ENCODE data around the gene CALML4.
A peak's percentile ranks its signal among the peaks of the same experiment; 100 is the strongest.

CALML4 gene

GRCh38 chr15:68200016-68200861 is 4.9 kb downstream of the CALML4 start:
- H2BK5ac ChIP-seq (ENCODE audit: low read length) = no peak overlapping the region
- no peaks in the 10 kb centered on the region for H3K27me3 ChIP-seq (ENCODE audit: insufficient read depth, low read length, poor library complexity)
- H3K79me1 ChIP-seq (ENCODE audit: low read length) = peaks cover 7% of the 10 kb centered on the region
- H2AK5ac ChIP-seq (ENCODE audit: low read length) = no peak overlapping the region
- DNase-seq = peak; percentile 35
- WGBS (ENCODE audit: extremely low coverage, insufficient coverage, low lambda C conversion rate) = no CpG with 5 or more reads among the region's 16 CpGs
- H3K4me1 ChIP-seq (ENCODE audit: control insufficient read depth, low read depth, low read length) = peaks cover 2% of the 10 kb centered on the region
- H3K18ac ChIP-seq (ENCODE audit: low read length) = no peak overlapping the region
- H3K56ac ChIP-seq (ENCODE audit: low read length) = no peak overlapping the region
- H3K4me3 ChIP-seq (ENCODE audit: low read length) = no peak overlapping the region
- H4K8ac ChIP-seq (ENCODE audit: low read depth, low read length) = no peak overlapping the region
- no peak overlapping the region for H2BK120ac ChIP-seq (ENCODE audit: low read depth, low read length)
- H3K9ac ChIP-seq (ENCODE audit: low read length) = no peak overlapping the region
- no peak overlapping the region for H2BK15ac ChIP-seq (replicated peaks; ENCODE audit: low read depth)
- no peaks in the 10 kb centered on the region for H3K79me2 ChIP-seq (ENCODE audit: control insufficient read depth, insufficient read depth, low read length)
- no peaks in the 10 kb centered on the region for H3K36me3 ChIP-seq (ENCODE audit: control insufficient read depth, insufficient read depth, low read length)
- no peak overlapping the region for H4K5ac ChIP-seq (ENCODE audit: low read length)
- H3K27ac ChIP-seq (ENCODE audit: low read depth, low read length) = no peak overlapping the region
- no peak overlapping the region for H3K23ac ChIP-seq (ENCODE audit: low read length)
- no peak overlapping the region for H3K4me2 ChIP-seq (ENCODE audit: low read length)
- H3K4ac ChIP-seq (ENCODE audit: low read depth, low read length) = no peak overlapping the region

GRCh38 chr15:68199340-68199739 is 5.8 kb downstream of the CALML4 start:
- H4K8ac ChIP-seq (ENCODE audit: low read depth, low read length) = no peak overlapping the region
- H3K23ac ChIP-seq (ENCODE audit: low read length) = no peak overlapping the region
- no peaks in the 10 kb centered on the region for H3K36me3 ChIP-seq (ENCODE audit: control insufficient read depth, insufficient read depth, low read length)
- H3K27ac ChIP-seq (ENCODE audit: low read depth, low read length) = no peak overlapping the region
- no CpG with 5 or more reads among the region's 11 CpGs for WGBS (ENCODE audit: extremely low coverage, insufficient coverage, low lambda C conversion rate)
- no peak overlapping the region for H2AK5ac ChIP-seq (ENCODE audit: low read length)
- H3K18ac ChIP-seq (ENCODE audit: low read length) = no peak overlapping the region
- H3K4ac ChIP-seq (ENCODE audit: low read depth, low read length) = no peak overlapping the region
- peaks cover 7% of the 10 kb centered on the region for H3K79me1 ChIP-seq (ENCODE audit: low read length)
- no peak overlapping the region for H2BK120ac ChIP-seq (ENCODE audit: low read depth, low read length)
- no peak overlapping the region for H3K56ac ChIP-seq (ENCODE audit: low read length)
- no peak overlapping the region for H2BK5ac ChIP-seq (ENCODE audit: low read length)
- H3K79me2 ChIP-seq (ENCODE audit: control insufficient read depth, insufficient read depth, low read length) = no peaks in the 10 kb centered on the region
- H2BK15ac ChIP-seq (replicated peaks; ENCODE audit: low read depth) = no peak overlapping the region
- no peaks in the 10 kb centered on the region for H3K27me3 ChIP-seq (ENCODE audit: insufficient read depth, low read length, poor library complexity)
- no peak for DNase-seq
- no peak overlapping the region for H3K9ac ChIP-seq (ENCODE audit: low read length)
- no peaks in the 10 kb centered on the region for H3K4me1 ChIP-seq (ENCODE audit: control insufficient read depth, low read depth, low read length)
- H3K4me2 ChIP-seq (ENCODE audit: low read length) = no peak overlapping the region
- no peak overlapping the region for H4K5ac ChIP-seq (ENCODE audit: low read length)
- no peak overlapping the region for H3K4me3 ChIP-seq (ENCODE audit: low read length)

DNA sequence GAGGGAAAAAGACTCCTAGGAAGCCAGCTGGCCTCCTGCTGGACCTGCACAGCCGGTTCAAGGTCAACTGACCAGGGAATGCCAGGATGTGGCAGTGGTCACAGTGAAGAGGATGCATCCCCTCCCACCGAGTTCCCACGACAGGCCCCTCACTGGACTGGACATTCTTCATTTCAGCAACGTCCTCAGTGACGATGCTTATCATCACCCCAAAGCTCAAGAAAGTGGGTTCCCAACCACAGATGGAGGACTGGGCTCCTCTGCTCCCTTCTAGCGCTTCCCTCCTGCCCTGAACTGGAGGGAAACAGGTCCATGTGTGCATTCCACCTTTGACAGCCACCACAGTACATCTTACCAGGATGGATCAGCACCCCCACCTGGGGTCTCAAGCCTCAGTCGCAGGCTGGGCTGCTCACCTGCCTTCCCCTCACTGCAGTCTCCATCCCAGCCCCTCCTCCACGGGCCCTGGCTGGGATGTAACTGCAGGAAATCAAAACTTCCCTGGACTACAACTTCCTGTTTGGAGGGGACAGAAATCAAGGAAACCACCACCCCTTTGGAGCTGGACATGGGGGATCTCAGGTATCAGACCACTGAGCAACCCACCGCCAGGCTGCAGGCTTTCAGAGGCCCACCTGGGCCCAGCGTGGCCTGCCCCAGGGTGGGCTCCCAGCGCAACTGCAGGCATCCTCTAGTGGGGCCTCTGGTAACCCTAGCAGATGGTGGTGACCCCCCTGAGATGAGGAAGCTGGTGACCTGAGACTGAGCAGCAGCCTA is 7.3 kb downstream of the CALML4 start:
- Histone ChIP-seq H2AK5ac (ENCODE audit: low read length) (no peak overlapping the region), H3K4me1 (ENCODE audit: control insufficient read depth, low read depth, low read length) (no peaks in the 10 kb centered on the region), H4K5ac (ENCODE audit: low read length) (no peak overlapping the region), H3K56ac (ENCODE audit: low read length) (no peak overlapping the region), H3K4me2 (ENCODE audit: low read length) (no peak overlapping the region), H3K36me3 (ENCODE audit: control insufficient read depth, insufficient read depth, low read length) (no peaks in the 10 kb centered on the region), H3K79me1 (ENCODE audit: low read length) (peaks cover 5% of the 10 kb centered on the region), H3K18ac (ENCODE audit: low read length) (no peak overlapping the region), H3K79me2 (ENCODE audit: control insufficient read depth, insufficient read depth, low read length) (no peaks in the 10 kb centered on the region), H3K27me3 (ENCODE audit: insufficient read depth, low read length, poor library complexity) (no peaks in the 10 kb centered on the region), H3K23ac (ENCODE audit: low read length) (no peak overlapping the region), H2BK5ac (ENCODE audit: low read length) (no peak overlapping the region), H3K27ac (ENCODE audit: low read depth, low read length) (no peak overlapping the region), H3K4me3 (ENCODE audit: low read length) (no peak overlapping the region), H2BK120ac (ENCODE audit: low read depth, low read length) (no peak overlapping the region), H4K8ac (ENCODE audit: low read depth, low read length) (no peak overlapping the region), H3K4ac (ENCODE audit: low read depth, low read length) (no peak overlapping the region), H2BK15ac (replicated peaks; ENCODE audit: low read depth) (no peak overlapping the region), H3K9ac (ENCODE audit: low read length) (no peak overlapping the region)
- DNase-seq = no peak
- no CpG with 5 or more reads among the region's 11 CpGs for WGBS (ENCODE audit: extremely low coverage, insufficient coverage, low lambda C conversion rate)

DNA sequence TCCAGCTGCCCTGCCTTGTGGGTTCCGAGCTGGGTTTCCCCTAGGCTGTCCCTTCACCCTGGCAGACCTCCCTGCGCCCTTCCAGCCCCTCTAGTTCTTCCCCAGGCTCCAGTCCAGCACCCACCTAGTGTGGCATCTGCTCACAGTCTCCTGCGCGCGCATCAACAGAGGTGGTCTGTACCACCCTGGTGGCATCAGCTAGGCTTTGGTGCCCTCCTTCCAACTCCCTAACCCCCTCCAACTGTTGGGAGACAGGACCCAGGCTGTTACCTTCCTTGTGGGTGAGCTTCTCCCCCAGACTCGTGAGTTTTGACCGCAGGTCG is 8.0 kb downstream of the CALML4 start:
- no peak overlapping the region for H3K4ac ChIP-seq (ENCODE audit: low read depth, low read length)
- no peak overlapping the region for H2BK15ac ChIP-seq (replicated peaks; ENCODE audit: low read depth)
- no peak overlapping the region for H3K18ac ChIP-seq (ENCODE audit: low read length)
- H3K4me3 ChIP-seq (ENCODE audit: low read length) = no peak overlapping the region
- H3K9ac ChIP-seq (ENCODE audit: low read length) = no peak overlapping the region
- no peak overlapping the region for H3K4me2 ChIP-seq (ENCODE audit: low read length)
- H4K8ac ChIP-seq (ENCODE audit: low read depth, low read length) = no peak overlapping the region
- no peak overlapping the region for H2AK5ac ChIP-seq (ENCODE audit: low read length)
- no peak overlapping the region for H4K5ac ChIP-seq (ENCODE audit: low read length)
- H3K79me1 ChIP-seq (ENCODE audit: low read length) = peaks cover 5% of the 10 kb centered on the region
- WGBS (ENCODE audit: extremely low coverage, insufficient coverage, low lambda C conversion rate) = no CpG with 5 or more reads among the region's 8 CpGs
- no peak overlapping the region for H2BK5ac ChIP-seq (ENCODE audit: low read length)
- no peaks in the 10 kb centered on the region for H3K36me3 ChIP-seq (ENCODE audit: control insufficient read depth, insufficient read depth, low read length)
- H3K23ac ChIP-seq (ENCODE audit: low read length) = no peak overlapping the region
- H3K27me3 ChIP-seq (ENCODE audit: insufficient read depth, low read length, poor library complexity) = no peaks in the 10 kb centered on the region
- DNase-seq = no peak
- H3K27ac ChIP-seq (ENCODE audit: low read depth, low read length) = no peak overlapping the region
- no peaks in the 10 kb centered on the region for H3K79me2 ChIP-seq (ENCODE audit: control insufficient read depth, insufficient read depth, low read length)
- no peaks in the 10 kb centered on the region for H3K4me1 ChIP-seq (ENCODE audit: control insufficient read depth, low read depth, low read length)
- H3K56ac ChIP-seq (ENCODE audit: low read length) = no peak overlapping the region
- no peak overlapping the region for H2BK120ac ChIP-seq (ENCODE audit: low read depth, low read length)

- WGBS (ENCODE audit: extremely low coverage, insufficient coverage, low lambda C conversion rate) = no CpG with 5 or more reads among the region's 17 CpGs
- no peak overlapping the region for H4K8ac ChIP-seq (ENCODE audit: low read depth, low read length)
- H3K18ac ChIP-seq (ENCODE audit: low read length) = no peak overlapping the region
- peaks cover 5% of the 10 kb centered on the region for H3K79me1 ChIP-seq (ENCODE audit: low read length)
- no peak overlapping the region for H2BK120ac ChIP-seq (ENCODE audit: low read depth, low read length)
- no peak overlapping the region for H2BK15ac ChIP-seq (replicated peaks; ENCODE audit: low read depth)
- no peak overlapping the region for H3K4me2 ChIP-seq (ENCODE audit: low read length)
- no peak overlapping the region for H3K9ac ChIP-seq (ENCODE audit: low read length)
- no peaks in the 10 kb centered on the region for H3K36me3 ChIP-seq (ENCODE audit: control insufficient read depth, insufficient read depth, low read length)
- DNase-seq = no peak
- H4K5ac ChIP-seq (ENCODE audit: low read length) = no peak overlapping the region
- no peak overlapping the region for H3K4me3 ChIP-seq (ENCODE audit: low read length)
- no peak overlapping the region for H2AK5ac ChIP-seq (ENCODE audit: low read length)
- H3K23ac ChIP-seq (ENCODE audit: low read length) = no peak overlapping the region
- no peak overlapping the region for H2BK5ac ChIP-seq (ENCODE audit: low read length)
- H3K4me1 ChIP-seq (ENCODE audit: control insufficient read depth, low read depth, low read length) = no peaks in the 10 kb centered on the region
- H3K27me3 ChIP-seq (ENCODE audit: insufficient read depth, low read length, poor library complexity) = no peaks in the 10 kb centered on the region
- no peak overlapping the region for H3K4ac ChIP-seq (ENCODE audit: low read depth, low read length)
- no peak overlapping the region for H3K56ac ChIP-seq (ENCODE audit: low read length)
- no peaks in the 10 kb centered on the region for H3K79me2 ChIP-seq (ENCODE audit: control insufficient read depth, insufficient read depth, low read length)
- no peak overlapping the region for H3K27ac ChIP-seq (ENCODE audit: low read depth, low read length)
These were observed 8.5 kb downstream of the CALML4 start for GRCh38 chr15:68196445-68197169.

All from mesendoderm (in vitro differentiated cells).